ENCODE results near the gene ZRANB1.

ZRANB1 gene

GRCh38 chr10:125004571-125005311 is 62.8 kb downstream of the ZRANB1 start:
- no peak for DNase-seq (ENCODE audit: low read depth in 2 of 2, low spot score in 1 of 2)

- no peak for DNase-seq (ENCODE audit: low read depth in 2 of 2, low spot score in 1 of 2)
Observed at GRCh38 chr10:125005312-125006187, 63.6 kb downstream of the ZRANB1 start.

GRCh38 chr10:125006188-125006680 is 64.3 kb downstream of the ZRANB1 start:
- no peak for DNase-seq (ENCODE audit: low read depth in 2 of 2, low spot score in 1 of 2)

GRCh38 chr10:125006921-125007426 is 65.1 kb downstream of the ZRANB1 start:
- no peak for DNase-seq (ENCODE audit: low read depth in 2 of 2, low spot score in 1 of 2)

GRCh38 chr10:125007436-125007835 is 65.5 kb downstream of the ZRANB1 start:
- no peak for DNase-seq (ENCODE audit: low read depth in 2 of 2, low spot score in 1 of 2)

GRCh38 chr10:125008689-125009638 is 67.0 kb downstream of the ZRANB1 start:
- DNase-seq (ENCODE audit: low read depth in 2 of 2, low spot score in 1 of 2): no peak

- no peak for DNase-seq (ENCODE audit: low read depth in 2 of 2, low spot score in 1 of 2)
Observed at GRCh38 chr10:125009661-125010161, 67.8 kb downstream of the ZRANB1 start.

GRCh38 chr10:125010362-125010761 is 68.4 kb downstream of the ZRANB1 start:
- no peak for DNase-seq (ENCODE audit: low read depth in 2 of 2, low spot score in 1 of 2)

- DNase-seq (ENCODE audit: low read depth in 2 of 2, low spot score in 1 of 2): no peak
Observed at GRCh38 chr10:125011171-125011925, 69.4 kb downstream of the ZRANB1 start.

- DNase-seq (ENCODE audit: low read depth in 2 of 2, low spot score in 1 of 2): no peak
Observed at GRCh38 chr10:125011926-125012705, 70.2 kb downstream of the ZRANB1 start.

GRCh38 chr10:125012851-125013528 is 71.1 kb downstream of the ZRANB1 start:
- no peak for DNase-seq (ENCODE audit: low read depth in 2 of 2, low spot score in 1 of 2)

- no peak for DNase-seq (ENCODE audit: low read depth in 2 of 2, low spot score in 1 of 2)
Observed at GRCh38 chr10:125013529-125013872, 71.6 kb downstream of the ZRANB1 start.

GRCh38 chr10:125014086-125014830 is 72.3 kb downstream of the ZRANB1 start:
- no peak for DNase-seq (ENCODE audit: low read depth in 2 of 2, low spot score in 1 of 2)

- no peak for DNase-seq (ENCODE audit: low read depth in 2 of 2, low spot score in 1 of 2)
Observed at GRCh38 chr10:125014836-125015355, 73.0 kb downstream of the ZRANB1 start.

- DNase-seq (ENCODE audit: low read depth in 2 of 2, low spot score in 1 of 2): peak in 1 of 2 donors; percentile 29
Observed at GRCh38 chr10:125015356-125015944, 73.5 kb downstream of the ZRANB1 start.

GRCh38 chr10:125016123-125016522 is 74.2 kb downstream of the ZRANB1 start:
- no peak for DNase-seq (ENCODE audit: low read depth in 2 of 2, low spot score in 1 of 2)

GRCh38 chr10:125016611-125017202 is 74.8 kb downstream of the ZRANB1 start:
- no peak for DNase-seq (ENCODE audit: low read depth in 2 of 2, low spot score in 1 of 2)
